ENCODE data around the gene LRG1. TPM values are rescaled to one million over a fixed set of nuclear protein-coding genes. Genes with fewer than 3 reads are reported as not detected.

The LRG1 gene
- total RNA-seq, 1 experiment from 2014 or later = 0.41 TPM

- DNase-seq (ENCODE audit: low spot score) = no peak
- in situ Hi-C loops (cut with HindIII; ENCODE audit: low sequenced_read_pairs) = no loop called here
Measured at GRCh38 chr19:4517451-4518057, 22.3 kb downstream of the LRG1 start.

GRCh38 chr19:4516939-4517300, 22.9 kb downstream of the LRG1 start:
- in situ Hi-C loops (cut with HindIII; ENCODE audit: low sequenced_read_pairs) = no loop called here
- DNase-seq (ENCODE audit: low spot score) = no peak

- no peak for DNase-seq (ENCODE audit: low spot score)
- in situ Hi-C loops (cut with HindIII; ENCODE audit: low sequenced_read_pairs) = no loop called here
Measured at GRCh38 chr19:4516199-4516938, 23.5 kb downstream of the LRG1 start.

GRCh38 chr19:4515732-4516131, 24.1 kb downstream of the LRG1 start:
- in situ Hi-C loops (cut with HindIII; ENCODE audit: low sequenced_read_pairs) = no loop called here

GRCh38 chr19:4513248-4513647, 26.6 kb downstream of the LRG1 start:
- in situ Hi-C loops (cut with HindIII; ENCODE audit: low sequenced_read_pairs) = no loop called here
- no peak for DNase-seq (ENCODE audit: low spot score)

More at GRCh38 chr19:4515732-4516131, 24.1 kb downstream of the LRG1 start:
- no peak for DNase-seq (ENCODE audit: low spot score)

GRCh38 chr19:4512070-4512469, 27.8 kb downstream of the LRG1 start:
- no peak for DNase-seq (ENCODE audit: low spot score)
- in situ Hi-C loops (cut with HindIII; ENCODE audit: low sequenced_read_pairs) = no loop called here

GRCh38 chr19:4511300-4512054, 28.4 kb downstream of the LRG1 start:
- in situ Hi-C loops (cut with HindIII; ENCODE audit: low sequenced_read_pairs) = no loop called here
- DNase-seq (ENCODE audit: low spot score) = no peak

GRCh38 chr19:4510435-4511255, 29.2 kb downstream of the LRG1 start:
- in situ Hi-C loops (cut with HindIII; ENCODE audit: low sequenced_read_pairs) = no loop called here
- no peak for DNase-seq (ENCODE audit: low spot score)

GRCh38 chr19:4508698-4509097, 31.1 kb downstream of the LRG1 start:
- in situ Hi-C loops (cut with HindIII; ENCODE audit: low sequenced_read_pairs) = no loop called here
- DNase-seq (ENCODE audit: low spot score) = no peak

- in situ Hi-C loops (cut with HindIII; ENCODE audit: low sequenced_read_pairs) = no loop called here
- DNase-seq (ENCODE audit: low spot score) = no peak
Measured at GRCh38 chr19:4507804-4508203, 32.0 kb downstream of the LRG1 start.

GRCh38 chr19:4507150-4507452, 32.7 kb downstream of the LRG1 start:
- no peak for DNase-seq (ENCODE audit: low spot score)
- in situ Hi-C loops (cut with HindIII; ENCODE audit: low sequenced_read_pairs) = no loop called here

- no peak for DNase-seq (ENCODE audit: low spot score)
- in situ Hi-C loops (cut with HindIII; ENCODE audit: low sequenced_read_pairs) = no loop called here
Measured at GRCh38 chr19:4506449-4507149, 33.2 kb downstream of the LRG1 start.

GRCh38 chr19:4505570-4506448, 34.0 kb downstream of the LRG1 start:
- no peak for DNase-seq (ENCODE audit: low spot score)
- in situ Hi-C loops (cut with HindIII; ENCODE audit: low sequenced_read_pairs) = no loop called here

- in situ Hi-C loops (cut with HindIII; ENCODE audit: low sequenced_read_pairs) = no loop called here
- DNase-seq (ENCODE audit: low spot score) = no peak
Measured at GRCh38 chr19:4504891-4505569, 34.8 kb downstream of the LRG1 start.

- in situ Hi-C loops (cut with HindIII; ENCODE audit: low sequenced_read_pairs) = no loop called here
- no peak for DNase-seq (ENCODE audit: low spot score)
Measured at GRCh38 chr19:4504297-4504701, 35.5 kb downstream of the LRG1 start.

- in situ Hi-C loops (cut with HindIII; ENCODE audit: low sequenced_read_pairs) = no loop called here
- DNase-seq (ENCODE audit: low spot score) = no peak
Measured at GRCh38 chr19:4503825-4504170, 36.0 kb downstream of the LRG1 start.

GRCh38 chr19:4503132-4503824, 36.6 kb downstream of the LRG1 start:
- no peak for DNase-seq (ENCODE audit: low spot score)

More at GRCh38 chr19:4503132-4503824, 36.6 kb downstream of the LRG1 start:
- in situ Hi-C loops (cut with HindIII; ENCODE audit: low sequenced_read_pairs) = no loop called here
